ENCODE data around the gene UACA. TPM values are rescaled to one million over a fixed set of nuclear protein-coding genes. Genes with fewer than 3 reads are reported as not detected.
"Not testable (repeated sequence)": the region's sequence is repeated elsewhere in the genome, so short reads cannot be mapped to it uniquely, and the experiment has no call there.

Gene UACA
- total and polyA plus RNA-seq, 2 of the 8 experiments (the other 6 are each of a cell fraction or from before 2014, with no cell fraction given), result 28.6 to 38.9 TPM

DNA sequence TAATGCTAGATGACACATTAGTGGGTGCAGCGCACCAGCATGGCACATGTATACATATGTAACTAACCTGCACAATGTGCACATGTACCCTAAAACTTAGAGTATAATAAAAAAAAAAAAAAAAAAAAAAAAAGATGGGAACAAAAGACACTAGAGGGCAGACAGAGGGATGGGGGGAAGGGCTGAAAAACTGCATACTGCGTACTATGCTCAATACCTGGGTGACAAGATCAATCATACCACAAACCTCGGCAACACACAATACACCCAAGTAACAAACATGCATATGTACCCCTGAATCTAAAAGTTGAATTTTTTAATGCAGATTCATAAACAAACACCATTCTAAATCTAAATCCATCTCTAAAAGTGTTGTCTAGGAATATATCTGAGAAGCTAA lies 28.3 kb downstream of the UACA start:
- H2AK5ac ChIP-seq (ENCODE audit: low read depth, low read length); FAIRE-seq; H3K9ac ChIP-seq (replicated peaks in 1 of 4; ENCODE audit: extremely low read depth in 1 of 4, low read depth in 3 of 4, low read length in 3 of 4); DNase-seq (ENCODE audit: low read depth in 1 of 2, low spot score in 2 of 2); H3K23ac ChIP-seq (ENCODE audit: insufficient read length); H4K91ac ChIP-seq (replicated peaks; ENCODE audit: insufficient read length, low read length); H3K27me3 ChIP-seq (replicated peaks in 1 of 4; ENCODE audit: control insufficient read depth in 3 of 4, extremely low read depth in 1 of 4, insufficient read depth in 3 of 4, low read length in 3 of 4); POLR2A ChIA-PET (ENCODE audit: partially characterized antibody); H2BK120ac ChIP-seq (replicated peaks; ENCODE audit: low read depth, low read length); H3K79me2 ChIP-seq (ENCODE audit: control insufficient read depth in 1 of 2, insufficient read depth in 2 of 2, low read length in 2 of 2); H3K4me3 ChIP-seq (ENCODE audit: extremely low read depth in 1 of 4, insufficient read depth in 2 of 4, low read depth in 3 of 4, low read length in 4 of 4); H3K18ac ChIP-seq (ENCODE audit: extremely low read depth, low read length); H2AFZ ChIP-seq (ENCODE audit: low read length); H4K8ac ChIP-seq (ENCODE audit: extremely low read depth, insufficient read depth, low read length); H3K36me3 ChIP-seq (ENCODE audit: control insufficient read depth in 2 of 4, insufficient read depth in 4 of 4, low read length in 3 of 4); H3K4me1 ChIP-seq (replicated peaks in 1 of 4; ENCODE audit: control insufficient read depth in 3 of 4, insufficient read depth in 4 of 4, low read length in 3 of 4); H3K79me1 ChIP-seq (ENCODE audit: low read depth, low read length); H3K23me2 ChIP-seq (ENCODE audit: low read depth, low read length); H3K9me3 ChIP-seq (ENCODE audit: insufficient read depth in 2 of 2, low read depth in 1 of 2, low read length in 1 of 2); H4K5ac ChIP-seq (ENCODE audit: insufficient read length, low read depth, low read length); H3K4me2 ChIP-seq (ENCODE audit: insufficient read depth in 1 of 2, low read depth in 2 of 2, low read length in 2 of 2); H3K56ac ChIP-seq (replicated peaks; ENCODE audit: insufficient read length, low read depth, low read length); H2BK5ac ChIP-seq (ENCODE audit: low read depth, low read length); H2BK15ac ChIP-seq (ENCODE audit: low read length); H4K20me1 ChIP-seq (replicated peaks in 1 of 2; ENCODE audit: control insufficient read depth in 1 of 2, insufficient read depth in 2 of 2, low read length in 2 of 2); H3K14ac ChIP-seq (ENCODE audit: insufficient read length); H3K27ac ChIP-seq (ENCODE audit: low read depth, low read length); H2BK12ac ChIP-seq (ENCODE audit: low read depth, low read length); H3K4ac ChIP-seq (replicated peaks; ENCODE audit: insufficient read length, low read depth, low read length); H2BK20ac ChIP-seq (ENCODE audit: low read length): not testable (repeated sequence)
- CTCF ChIA-PET (ENCODE audit: partially characterized antibody), result interaction anchor here (0.9 kb wide), 1 partner anchor 65 kb away, joined by 3 read pairs; no protein-coding TSS in a partner anchor
- WGBS, 2 experiments (ENCODE audit: extremely low coverage in 1 of 2, insufficient coverage in 1 of 2, insufficient read length in 1 of 2, insufficient replicate concordance in 2 of 2, low coverage in 1 of 2, low lambda C conversion rate in 2 of 2, missing lambda C conversion rate in 1 of 2), result 90% methylated on average over 2 of the region's 3 CpGs; no CpG with 5 or more reads in 1 of the 2 experiments
